Measurements from ENCODE around the gene RAB3C. TPM values are rescaled to one million over a fixed set of nuclear protein-coding genes. Genes with fewer than 3 reads are reported as not detected.

The RAB3C gene
- total and polyA plus RNA-seq, 10 donors: 0.06 to 2.0 (median 0.21) TPM; not detected in 2

DNA sequence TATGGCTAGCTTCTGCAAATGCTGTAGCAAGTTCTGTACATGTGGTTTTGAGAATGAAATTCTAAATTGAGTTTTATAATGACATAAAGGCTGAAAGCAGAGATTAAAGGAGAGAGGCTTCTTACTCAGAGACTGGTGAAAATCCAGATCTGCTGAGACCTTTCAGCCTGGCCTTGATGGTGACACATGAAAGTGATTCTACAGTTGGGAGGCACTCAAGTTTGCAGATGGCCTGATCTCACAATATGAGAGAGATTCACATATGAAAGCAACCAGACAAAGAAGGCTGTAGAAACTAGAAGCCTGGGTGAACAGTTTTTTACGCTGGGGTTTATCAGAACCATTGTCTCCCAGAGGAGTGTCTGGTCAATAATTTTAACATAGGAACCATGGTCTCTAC, 49.0 kb downstream of the RAB3C start:
- intact Hi-C loops (cut with DNase I; ENCODE audit: low total_unique reads): no loop called here
- DNase-seq: no peak
- Histone ChIP-seq H3K27me3 (replicated peaks in 1 of 7) (no peaks in the 10 kb centered on the region), H3K36me3 (no peaks in the 10 kb centered on the region), H3K4me3 (no peak overlapping the region), H3K27ac (no peak overlapping the region), H3K4me1 (peaks cover 0 to 7% (median 0%) of the 10 kb centered on the region in 6 donors), H3K9me3 (no peaks in the 10 kb centered on the region)
- 79 to 94% (median 89%) methylated on average over 1 of the region's 1 CpG for WGBS, 5 donors
- TF ChIP-seq, protein P1, sequence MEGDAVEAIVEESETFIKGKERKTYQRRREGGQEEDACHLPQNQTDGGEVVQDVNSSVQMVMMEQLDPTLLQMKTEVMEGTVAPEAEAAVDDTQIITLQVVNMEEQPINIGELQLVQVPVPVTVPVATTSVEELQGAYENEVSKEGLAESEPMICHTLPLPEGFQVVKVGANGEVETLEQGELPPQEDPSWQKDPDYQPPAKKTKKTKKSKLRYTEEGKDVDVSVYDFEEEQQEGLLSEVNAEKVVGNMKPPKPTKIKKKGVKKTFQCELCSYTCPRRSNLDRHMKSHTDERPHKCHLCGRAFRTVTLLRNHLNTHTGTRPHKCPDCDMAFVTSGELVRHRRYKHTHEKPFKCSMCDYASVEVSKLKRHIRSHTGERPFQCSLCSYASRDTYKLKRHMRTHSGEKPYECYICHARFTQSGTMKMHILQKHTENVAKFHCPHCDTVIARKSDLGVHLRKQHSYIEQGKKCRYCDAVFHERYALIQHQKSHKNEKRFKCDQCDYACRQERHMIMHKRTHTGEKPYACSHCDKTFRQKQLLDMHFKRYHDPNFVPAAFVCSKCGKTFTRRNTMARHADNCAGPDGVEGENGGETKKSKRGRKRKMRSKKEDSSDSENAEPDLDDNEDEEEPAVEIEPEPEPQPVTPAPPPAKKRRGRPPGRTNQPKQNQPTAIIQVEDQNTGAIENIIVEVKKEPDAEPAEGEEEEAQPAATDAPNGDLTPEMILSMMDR (IDR thresholded peaks at IDR 0.05 in 8 of 11, conservative IDR thresholded peaks at IDR 0.05 in 3 of 11): no peak
- TF ChIP-seq POLR2A (IDR thresholded peaks at IDR 0.05): no peak
- no peak for TF ChIP-seq POLR2AphosphoS5 (IDR thresholded peaks at IDR 0.05)

DNA sequence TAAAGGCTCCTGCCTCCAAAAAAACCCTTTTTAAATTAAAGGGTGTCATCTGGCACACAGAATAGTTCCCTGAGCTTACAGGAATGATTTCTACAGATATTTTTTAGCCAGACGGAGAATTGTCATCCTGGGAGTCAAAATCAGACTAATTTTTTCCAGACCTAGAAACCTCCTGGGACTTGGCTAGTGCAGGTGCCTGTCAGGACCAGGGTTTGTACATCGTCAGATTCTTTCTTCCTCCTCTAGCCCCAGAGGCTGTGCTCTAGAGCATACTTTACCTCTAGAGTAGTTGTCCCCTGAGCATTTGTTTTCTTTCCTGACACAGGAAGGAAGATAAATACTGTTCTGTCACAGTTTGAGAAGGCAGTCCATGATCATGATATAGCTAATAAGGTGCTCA, 52.5 kb downstream of the RAB3C start:
- 55 to 80% (median 66%) methylated on average over 2 of the region's 2 CpGs for WGBS, 5 donors
- Histone ChIP-seq H3K27me3 (replicated peaks in 1 of 7) (no peaks in the 10 kb centered on the region), H3K9me3 (no peaks in the 10 kb centered on the region), H3K27ac (no peak overlapping the region), H3K4me3 (no peak overlapping the region), H3K36me3 (no peaks in the 10 kb centered on the region), H3K4me1 (no peaks in the 10 kb centered on the region)
- intact Hi-C loops (cut with DNase I; ENCODE audit: low total_unique reads): no loop called here
- TF ChIP-seq POLR2A (IDR thresholded peaks at IDR 0.05) (no peak), POLR2AphosphoS5 (IDR thresholded peaks at IDR 0.05) (no peak)
- TF ChIP-seq, protein P1 (IDR thresholded peaks at IDR 0.05 in 8 of 11, conservative IDR thresholded peaks at IDR 0.05 in 3 of 11): no peak
- no peak for DNase-seq

DNA sequence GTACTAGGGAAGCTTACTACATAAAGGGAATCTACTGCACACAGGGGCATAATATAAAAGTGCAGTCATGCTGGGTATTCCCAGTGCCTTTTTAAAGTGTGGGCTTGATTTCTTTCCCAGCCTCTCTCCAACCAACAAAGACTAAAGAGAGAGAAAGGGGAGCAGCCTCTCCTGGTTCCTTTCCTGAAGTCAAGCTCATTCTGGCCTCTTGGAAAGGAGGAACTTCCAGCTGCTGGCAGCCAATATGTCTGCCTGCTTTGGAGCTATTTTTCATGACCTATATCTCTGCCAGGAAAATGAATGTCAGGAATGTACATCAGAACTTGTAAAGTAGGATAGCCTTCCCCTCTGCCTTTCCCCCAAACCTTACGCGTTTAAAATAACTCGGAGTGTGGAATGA, 57.1 kb downstream of the RAB3C start:
- Histone ChIP-seq H3K27me3 (replicated peaks in 1 of 7) (no peaks in the 10 kb centered on the region), H3K9me3 (no peaks in the 10 kb centered on the region), H3K36me3 (no peaks in the 10 kb centered on the region), H3K4me3 (no peak overlapping the region), H3K4me1 (no peaks in the 10 kb centered on the region), H3K27ac (no peak overlapping the region)
- WGBS, 5 donors: 84 to 96% (median 93%) methylated on average over 3 of the region's 3 CpGs
- intact Hi-C loops (cut with DNase I; ENCODE audit: low total_unique reads): no loop called here
- TF ChIP-seq, protein P1 (IDR thresholded peaks at IDR 0.05 in 8 of 11, conservative IDR thresholded peaks at IDR 0.05 in 3 of 11): no peak
- TF ChIP-seq POLR2AphosphoS5 (IDR thresholded peaks at IDR 0.05) (no peak), POLR2A (IDR thresholded peaks at IDR 0.05) (no peak)
- DNase-seq: no peak

DNA sequence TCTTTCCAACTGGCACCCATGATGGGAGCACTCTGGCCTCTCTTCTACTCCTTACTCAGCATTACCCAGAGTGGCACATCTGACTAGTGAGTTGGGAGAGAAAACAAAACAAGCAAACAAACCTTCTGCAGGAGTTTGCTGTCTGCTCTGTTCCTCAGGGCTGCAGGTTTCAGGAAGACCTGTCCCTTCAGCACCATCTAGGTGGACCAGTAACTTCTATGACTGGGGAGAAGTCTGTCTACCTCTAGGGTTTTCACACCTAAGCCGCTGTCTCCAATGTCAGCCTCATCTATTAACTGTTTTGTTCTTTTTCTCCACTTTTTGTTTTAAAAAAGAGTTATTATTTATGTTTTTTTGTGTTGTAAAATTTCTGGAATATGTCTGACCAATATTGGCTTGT, 58.7 kb downstream of the RAB3C start:
- H3K36me3 ChIP-seq: no peaks in the 10 kb centered on the region
- no peak overlapping the region for H3K4me3 ChIP-seq
- no peak overlapping the region for H3K27ac ChIP-seq
- no peaks in the 10 kb centered on the region for H3K4me1 ChIP-seq
- WGBS, 5 donors: 91 to 100% (median 94%) methylated on average over 1 of the region's 1 CpG
- H3K9me3 ChIP-seq: no peaks in the 10 kb centered on the region
- DNase-seq: no peak
- TF ChIP-seq POLR2AphosphoS5 (IDR thresholded peaks at IDR 0.05): no peak
- no peak for TF ChIP-seq POLR2A (IDR thresholded peaks at IDR 0.05)
- TF ChIP-seq, protein P1 (IDR thresholded peaks at IDR 0.05 in 8 of 11, conservative IDR thresholded peaks at IDR 0.05 in 3 of 11): no peak
- no peaks in the 10 kb centered on the region for H3K27me3 ChIP-seq (replicated peaks in 1 of 7)
- intact Hi-C loops (cut with DNase I; ENCODE audit: low total_unique reads): no loop called here

Measured in spleen (tissue), 11 donors.